Measurements from ENCODE around the gene THOP1. TPM values are rescaled to one million over a fixed set of nuclear protein-coding genes. Genes with fewer than 3 reads are reported as not detected.

The THOP1 gene
- total RNA-seq, 1 donor from 2014 or later: 79.0 TPM

DNA sequence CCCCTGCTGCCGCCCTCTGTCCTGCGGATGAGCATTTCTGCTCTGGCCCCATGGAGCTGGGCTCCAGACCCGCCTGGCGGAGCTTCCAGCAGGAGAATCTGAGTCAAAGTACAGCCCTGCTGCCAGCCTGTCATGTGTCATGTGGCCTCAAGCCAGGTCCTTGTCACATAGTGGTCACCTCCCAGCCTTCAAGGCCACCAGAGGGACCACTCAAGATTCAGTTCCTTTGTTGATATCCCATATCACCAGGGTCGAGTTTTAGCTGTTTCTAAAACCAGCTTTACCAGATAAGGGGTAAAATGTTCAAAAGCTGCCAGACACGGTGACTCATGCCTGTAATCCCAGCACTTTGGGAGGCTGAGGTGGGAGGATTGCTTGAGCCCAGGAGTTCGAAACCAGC lies 13.4 kb downstream of the THOP1 start:
- no peaks in the 10 kb centered on the region for H3K36me3 ChIP-seq (ENCODE audit: control insufficient read depth, insufficient read depth, low read length)
- no peaks in the 10 kb centered on the region for H3K27me3 ChIP-seq (ENCODE audit: control insufficient read depth, insufficient read depth, low read length)
- no peak overlapping the region for H3K4me3 ChIP-seq (ENCODE audit: low read depth, low read length)
- DNase-seq (ENCODE audit: low read depth): no peak
- TF ChIP-seq, protein P1, sequence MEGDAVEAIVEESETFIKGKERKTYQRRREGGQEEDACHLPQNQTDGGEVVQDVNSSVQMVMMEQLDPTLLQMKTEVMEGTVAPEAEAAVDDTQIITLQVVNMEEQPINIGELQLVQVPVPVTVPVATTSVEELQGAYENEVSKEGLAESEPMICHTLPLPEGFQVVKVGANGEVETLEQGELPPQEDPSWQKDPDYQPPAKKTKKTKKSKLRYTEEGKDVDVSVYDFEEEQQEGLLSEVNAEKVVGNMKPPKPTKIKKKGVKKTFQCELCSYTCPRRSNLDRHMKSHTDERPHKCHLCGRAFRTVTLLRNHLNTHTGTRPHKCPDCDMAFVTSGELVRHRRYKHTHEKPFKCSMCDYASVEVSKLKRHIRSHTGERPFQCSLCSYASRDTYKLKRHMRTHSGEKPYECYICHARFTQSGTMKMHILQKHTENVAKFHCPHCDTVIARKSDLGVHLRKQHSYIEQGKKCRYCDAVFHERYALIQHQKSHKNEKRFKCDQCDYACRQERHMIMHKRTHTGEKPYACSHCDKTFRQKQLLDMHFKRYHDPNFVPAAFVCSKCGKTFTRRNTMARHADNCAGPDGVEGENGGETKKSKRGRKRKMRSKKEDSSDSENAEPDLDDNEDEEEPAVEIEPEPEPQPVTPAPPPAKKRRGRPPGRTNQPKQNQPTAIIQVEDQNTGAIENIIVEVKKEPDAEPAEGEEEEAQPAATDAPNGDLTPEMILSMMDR (IDR thresholded peaks at IDR 0.05; ENCODE audit: insufficient read depth, low read length, poor library complexity, severe bottlenecking): no peak

DNA sequence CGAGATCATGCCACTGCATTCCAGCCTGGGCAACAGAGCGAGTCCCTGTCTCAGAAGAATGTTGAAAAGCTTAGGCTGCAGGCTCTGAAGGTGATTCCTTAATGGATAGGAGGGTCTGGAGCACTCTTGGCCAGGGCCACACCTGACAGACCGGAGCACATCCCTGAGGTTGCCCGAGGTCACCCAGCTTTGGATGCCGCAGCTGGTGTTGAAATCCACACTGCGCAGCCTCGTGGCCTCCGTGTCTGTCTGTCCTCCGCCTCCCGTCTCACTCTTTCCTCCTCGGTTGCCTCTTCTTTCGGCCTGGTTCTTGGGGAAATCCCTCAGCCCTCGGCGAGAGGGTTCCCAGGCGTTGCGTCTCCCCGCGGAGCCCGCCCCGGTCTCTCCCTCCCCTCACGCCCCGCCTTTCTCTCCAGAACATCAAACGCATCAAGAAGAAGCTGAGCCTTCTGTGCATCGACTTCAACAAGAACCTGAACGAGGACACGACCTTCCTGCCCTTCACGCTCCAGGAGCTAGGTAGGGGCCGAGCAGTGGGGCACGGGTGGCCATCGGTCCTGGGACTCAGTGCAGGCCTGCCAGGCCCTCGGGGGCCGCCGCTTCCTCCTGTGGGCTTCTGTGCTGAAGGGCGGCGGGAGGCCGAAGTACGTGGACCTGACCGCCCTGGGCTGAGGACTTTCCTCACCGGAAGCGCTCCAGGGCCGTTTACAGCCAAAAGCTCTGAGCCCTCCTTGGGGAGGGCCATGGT lies 14.1 kb downstream of the THOP1 start:
- no peaks in the 10 kb centered on the region for H3K27me3 ChIP-seq (ENCODE audit: control insufficient read depth, insufficient read depth, low read length)
- H3K36me3 ChIP-seq (ENCODE audit: control insufficient read depth, insufficient read depth, low read length): no peaks in the 10 kb centered on the region
- DNase-seq (ENCODE audit: low read depth): no peak
- H3K4me3 ChIP-seq (ENCODE audit: low read depth, low read length): no peak overlapping the region
- TF ChIP-seq, protein P1 (IDR thresholded peaks at IDR 0.05; ENCODE audit: insufficient read depth, low read length, poor library complexity, severe bottlenecking): no peak

DNA sequence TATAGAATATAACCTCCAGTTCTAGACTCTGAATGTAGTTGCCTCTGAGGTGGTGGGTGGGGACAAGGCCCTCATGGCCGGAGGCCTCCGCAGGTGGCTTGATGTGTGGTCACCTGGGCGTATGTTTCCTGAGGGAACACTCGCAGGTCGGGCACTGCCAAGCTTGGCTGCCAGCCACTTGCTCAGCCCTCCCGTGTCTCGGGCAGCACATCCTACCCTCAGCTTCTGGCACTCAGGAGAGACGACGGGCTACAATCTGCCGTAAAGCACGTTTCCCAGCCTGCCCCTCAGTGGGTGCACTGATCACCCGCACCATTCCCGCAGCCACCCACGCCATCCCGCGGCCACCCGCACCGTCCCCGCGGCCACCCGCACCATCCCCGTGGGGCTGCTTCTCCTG lies 15.2 kb downstream of the THOP1 start:
- no peak overlapping the region for H3K4me3 ChIP-seq (ENCODE audit: low read depth, low read length)
- H3K36me3 ChIP-seq (ENCODE audit: control insufficient read depth, insufficient read depth, low read length): no peaks in the 10 kb centered on the region

DNA sequence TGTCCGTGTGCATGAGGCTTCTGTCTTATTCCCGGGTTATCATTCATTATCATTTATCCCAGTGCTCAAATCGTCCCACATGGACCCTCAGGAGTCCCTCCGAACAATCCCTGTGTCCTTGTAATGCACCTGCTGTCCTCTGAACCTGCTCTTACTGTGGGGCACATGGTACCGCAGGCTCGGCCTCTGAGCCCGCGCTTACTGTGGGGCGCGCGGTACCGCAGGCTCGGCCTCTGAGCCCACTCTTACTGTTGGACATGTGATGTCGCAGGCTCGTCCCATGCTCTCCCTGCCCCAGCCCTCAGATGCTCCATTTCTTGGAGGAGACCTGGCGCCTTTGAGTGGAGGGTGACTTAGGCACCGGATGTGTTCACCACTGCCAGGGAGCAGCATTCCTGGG lies 17.5 kb downstream of the THOP1 start:
- TF ChIP-seq, protein P1 (IDR thresholded peaks at IDR 0.05; ENCODE audit: insufficient read depth, low read length, poor library complexity, severe bottlenecking): no peak
- no peak for DNase-seq (ENCODE audit: low read depth)
- Histone ChIP-seq H3K36me3 (ENCODE audit: control insufficient read depth, insufficient read depth, low read length) (no peaks in the 10 kb centered on the region), H3K27me3 (ENCODE audit: control insufficient read depth, insufficient read depth, low read length) (no peaks in the 10 kb centered on the region), H3K4me3 (ENCODE audit: low read depth, low read length) (no peak overlapping the region)

More for the DNA sequence above, 15.2 kb downstream of the THOP1 start:
- H3K27me3 ChIP-seq (ENCODE audit: control insufficient read depth, insufficient read depth, low read length): no peaks in the 10 kb centered on the region
- DNase-seq (ENCODE audit: low read depth): no peak
- TF ChIP-seq, protein P1 (IDR thresholded peaks at IDR 0.05; ENCODE audit: insufficient read depth, low read length, poor library complexity, severe bottlenecking): no peak

DNA sequence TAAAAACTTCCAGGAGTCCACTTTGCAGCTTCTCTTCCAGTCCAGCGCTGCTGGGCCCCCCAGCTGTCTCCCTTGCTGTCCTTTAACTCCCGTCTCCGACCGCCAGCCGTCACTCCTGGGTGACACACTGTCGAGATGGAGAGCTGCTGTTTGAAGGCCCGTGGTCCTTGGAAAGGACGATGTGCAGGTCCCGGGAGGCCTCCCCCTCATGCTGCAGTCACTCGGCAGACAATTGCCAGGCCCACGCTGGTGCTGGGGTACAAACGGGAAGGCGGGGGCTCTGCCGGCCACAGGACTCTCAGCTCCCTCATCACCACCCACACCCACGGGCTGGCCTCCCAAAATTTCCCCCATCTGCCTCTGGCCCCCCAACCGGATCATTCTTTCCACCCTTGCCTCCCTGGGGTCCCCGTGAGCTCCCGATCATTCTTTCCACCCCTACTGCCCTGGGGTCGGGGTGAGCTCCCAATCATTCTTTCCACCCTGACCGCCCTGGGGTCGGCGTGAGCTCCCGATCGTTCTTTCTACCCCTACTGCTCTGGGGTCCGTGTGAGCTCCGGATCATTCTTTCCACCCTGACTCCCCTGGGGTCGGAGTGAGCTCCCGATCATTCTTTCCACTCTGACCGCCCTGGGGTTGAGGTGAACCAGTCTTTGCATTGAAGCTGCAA lies 18.3 kb downstream of the THOP1 start:
- no peaks in the 10 kb centered on the region for H3K36me3 ChIP-seq (ENCODE audit: control insufficient read depth, insufficient read depth, low read length)
- TF ChIP-seq, protein P1 (IDR thresholded peaks at IDR 0.05; ENCODE audit: insufficient read depth, low read length, poor library complexity, severe bottlenecking): no peak
- no peaks in the 10 kb centered on the region for H3K27me3 ChIP-seq (ENCODE audit: control insufficient read depth, insufficient read depth, low read length)
- DNase-seq (ENCODE audit: low read depth): no peak
- H3K4me3 ChIP-seq (ENCODE audit: low read depth, low read length): no peak overlapping the region

All from kidney epithelial cell (primary cell).